IPS-18c (cell line): ENCODE results near the gene PCDHGA7.
"Not testable (repeated sequence)": the region's sequence is repeated elsewhere in the genome, so short reads cannot be mapped to it uniquely, and the experiment has no call there.

Experiments
- H3K4me3 ChIP-seq: 2 replicates; pipeline ENCODE4 v1.7.0; 2013; ENCODE audit warnings: low read depth, mild to moderate bottlenecking, low read length, moderate library complexity; ENCODE audit not compliant: insufficient read depth
- H3K9me3 ChIP-seq: one replicate; pipeline ENCODE4 v1.6.1; 2013; ENCODE audit warnings: mild to moderate bottlenecking, low read length, moderate library complexity; ENCODE audit not compliant: control insufficient read depth, insufficient read depth

Gene PCDHGA7

DNA sequence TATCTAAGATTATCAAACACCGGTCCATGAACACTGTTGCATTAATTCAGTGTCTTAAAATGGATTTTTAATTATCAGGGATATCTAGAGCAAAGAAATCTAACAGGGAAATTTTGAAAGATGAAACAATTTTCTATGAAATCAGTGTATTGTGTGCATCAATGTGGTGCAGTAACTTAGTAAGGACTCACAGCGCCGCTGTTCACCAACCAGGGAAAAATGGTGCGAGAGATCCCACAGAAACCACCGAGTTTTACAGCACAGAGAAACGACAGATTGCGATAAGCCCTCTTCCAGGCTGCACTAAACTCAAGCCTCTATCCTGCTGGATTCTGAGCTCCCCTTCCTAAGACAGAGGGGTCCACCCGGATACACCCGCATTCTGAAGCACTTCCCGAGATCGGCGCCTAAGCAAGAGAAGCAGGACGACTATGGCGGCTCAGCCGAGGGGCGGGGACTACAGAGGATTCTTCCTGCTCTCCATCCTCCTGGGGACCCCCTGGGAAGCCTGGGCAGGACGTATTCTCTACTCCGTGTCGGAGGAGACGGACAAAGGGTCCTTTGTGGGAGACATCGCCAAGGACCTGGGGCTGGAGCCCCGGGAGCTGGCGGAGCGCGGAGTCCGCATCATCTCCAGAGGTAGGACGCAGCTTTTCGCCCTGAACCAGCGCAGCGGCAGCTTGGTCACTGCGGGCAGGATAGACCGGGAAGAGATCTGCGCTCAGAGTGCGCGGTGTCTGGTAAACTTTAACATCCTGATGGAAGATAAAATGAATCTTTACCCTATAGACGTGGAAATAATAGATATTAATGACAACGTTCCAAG is at the start of gene PCDHGA7:
TSS of gene PCDHGA7 (plus strand) at position 274 of the 826 bp plus-strand sequence. CDS start at position 432, 158 bp downstream.
- no peak within 1 kb of the TSS; the same call in 1 of the 2 replicates for H3K4me3 ChIP-seq

DNA sequence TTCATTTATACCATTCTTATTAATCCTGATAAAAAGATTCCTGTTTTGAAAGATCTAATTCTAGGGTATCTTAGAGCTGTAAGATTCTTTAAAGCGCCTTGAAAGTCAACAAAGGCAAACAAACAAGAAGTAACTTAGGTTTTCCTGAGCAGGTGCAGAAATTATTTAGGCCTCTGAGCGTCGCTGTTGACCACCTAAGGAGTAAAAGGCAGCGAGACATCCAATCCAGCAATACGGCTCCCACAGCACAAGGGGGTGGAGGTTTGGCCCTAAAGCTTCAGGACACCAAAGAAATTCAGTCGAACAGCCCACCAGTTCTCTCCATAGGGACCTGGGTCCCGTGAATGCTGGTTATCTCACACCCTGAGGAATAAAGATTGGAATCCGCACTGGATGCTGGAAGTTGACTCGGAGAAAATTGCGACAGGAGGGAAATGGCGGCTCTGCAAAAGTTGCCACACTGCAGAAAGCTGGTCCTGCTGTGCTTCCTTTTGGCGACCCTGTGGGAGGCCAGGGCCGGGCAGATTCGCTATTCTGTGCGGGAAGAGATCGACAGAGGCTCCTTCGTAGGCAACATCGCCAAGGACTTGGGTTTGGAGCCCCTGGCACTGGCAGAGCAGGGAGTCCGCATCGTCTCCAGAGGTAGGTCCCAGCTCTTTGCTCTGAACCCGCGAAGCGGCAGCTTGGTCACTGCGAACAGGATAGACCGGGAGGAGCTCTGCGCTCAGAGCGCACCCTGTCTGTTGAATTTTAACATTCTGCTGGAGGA is 43.8 kb upstream of the PCDHGA7 start, which contains the start of gene PCDHGA2:
TSS of gene PCDHGA2 (plus strand) at position 223 of the 769 bp plus-strand sequence.
- peak within 1 kb of the TSS; percentile 26; the same call in 1 of the 2 replicates for H3K4me3 ChIP-seq
- H3K9me3 ChIP-seq = peaks cover 2% of the 10 kb centered on the region

More for the DNA sequence above, at the start of gene PCDHGA7:
- peaks cover 10% of the 10 kb centered on the region for H3K9me3 ChIP-seq

DNA sequence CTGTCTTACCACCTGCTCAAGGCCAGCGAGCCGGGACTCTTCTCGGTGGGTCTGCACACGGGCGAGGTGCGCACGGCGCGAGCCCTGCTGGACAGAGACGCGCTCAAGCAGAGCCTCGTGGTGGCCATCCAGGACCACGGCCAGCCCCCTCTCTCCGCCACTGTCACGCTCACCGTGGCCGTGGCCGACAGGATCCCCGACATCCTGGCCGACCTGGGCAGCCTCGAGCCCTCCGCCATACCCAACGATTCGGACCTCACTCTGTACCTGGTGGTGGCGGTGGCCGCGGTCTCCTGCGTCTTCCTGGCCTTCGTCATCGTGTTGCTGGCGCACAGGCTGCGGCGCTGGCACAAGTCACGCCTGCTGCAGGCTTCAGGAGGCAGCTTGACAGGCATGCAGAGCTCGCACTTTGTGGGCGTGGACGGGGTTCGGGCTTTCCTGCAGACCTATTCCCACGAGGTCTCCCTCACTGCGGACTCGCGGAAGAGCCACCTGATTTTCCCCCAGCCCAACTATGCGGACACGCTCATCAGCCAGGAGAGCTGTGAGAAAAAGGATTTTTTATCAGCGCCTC is 41.7 kb upstream of the PCDHGA7 start:
- H3K4me3 ChIP-seq = not testable (repeated sequence)
- H3K9me3 ChIP-seq = peaks cover 12% of the 10 kb centered on the region

DNA sequence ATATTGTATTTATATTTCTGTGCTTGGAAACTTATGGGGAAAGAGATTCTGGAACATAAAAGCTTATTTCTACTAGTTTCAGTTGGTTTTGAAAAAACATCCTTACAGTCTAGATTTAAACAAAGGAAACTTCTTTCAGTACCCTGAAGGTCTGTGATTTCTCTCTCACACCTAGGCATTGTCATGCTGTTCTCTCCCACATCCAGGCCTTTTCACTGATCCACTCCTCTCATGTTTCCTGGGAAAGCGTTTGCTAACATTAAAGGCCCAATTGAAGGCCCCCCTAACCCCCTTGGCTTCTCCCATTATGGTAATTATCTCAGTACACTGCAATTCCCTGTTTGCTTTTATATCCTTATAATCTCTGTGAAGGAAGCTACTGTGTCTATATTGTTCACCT is 39.8 kb upstream of the PCDHGA7 start:
- peaks cover 14% of the 10 kb centered on the region for H3K9me3 ChIP-seq
- no peak overlapping the region for H3K4me3 ChIP-seq

DNA sequence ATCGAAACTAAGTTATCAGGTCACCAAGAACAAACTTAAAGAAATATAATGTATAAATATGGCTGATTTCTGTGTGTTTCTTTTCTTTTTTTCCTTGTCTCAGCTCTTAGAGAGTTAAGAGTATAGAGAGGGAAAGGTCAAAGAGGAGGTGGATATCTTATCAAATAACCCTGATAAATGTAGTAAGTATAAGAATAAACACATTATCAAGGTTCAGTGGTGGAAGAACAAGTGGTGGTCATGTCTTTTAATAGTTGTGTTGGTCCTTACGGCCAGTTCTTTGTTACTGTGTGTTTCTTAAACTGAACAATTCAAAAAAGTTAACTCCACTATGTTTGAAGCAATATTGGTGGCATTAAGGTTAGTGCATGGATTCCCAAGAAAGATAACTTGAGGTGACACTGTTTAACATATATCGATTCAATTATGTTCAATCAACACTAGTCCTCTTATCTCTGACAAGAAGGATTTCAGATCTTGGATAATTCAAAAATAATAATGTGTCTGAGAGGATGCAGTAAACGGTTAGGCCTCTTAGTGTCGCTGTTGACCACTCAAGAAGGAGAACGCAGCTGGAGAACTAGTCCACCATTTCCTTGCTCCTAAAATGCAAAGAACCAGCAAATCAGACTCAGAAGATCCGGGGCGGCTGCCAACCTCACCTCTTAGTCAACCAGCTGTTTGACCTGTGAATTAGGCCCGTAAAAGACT is 39.1 kb upstream of the PCDHGA7 start, which contains the start of gene PCDHGA3:
TSS of gene PCDHGA3 (plus strand) at position 588 of the 711 bp plus-strand sequence. CDS start 205 bp downstream, outside the sequence.
- H3K9me3 ChIP-seq = peaks cover 14% of the 10 kb centered on the region
- H3K4me3 ChIP-seq = peak within 1 kb of the TSS; percentile 42; the same call in 1 of the 2 replicates

DNA sequence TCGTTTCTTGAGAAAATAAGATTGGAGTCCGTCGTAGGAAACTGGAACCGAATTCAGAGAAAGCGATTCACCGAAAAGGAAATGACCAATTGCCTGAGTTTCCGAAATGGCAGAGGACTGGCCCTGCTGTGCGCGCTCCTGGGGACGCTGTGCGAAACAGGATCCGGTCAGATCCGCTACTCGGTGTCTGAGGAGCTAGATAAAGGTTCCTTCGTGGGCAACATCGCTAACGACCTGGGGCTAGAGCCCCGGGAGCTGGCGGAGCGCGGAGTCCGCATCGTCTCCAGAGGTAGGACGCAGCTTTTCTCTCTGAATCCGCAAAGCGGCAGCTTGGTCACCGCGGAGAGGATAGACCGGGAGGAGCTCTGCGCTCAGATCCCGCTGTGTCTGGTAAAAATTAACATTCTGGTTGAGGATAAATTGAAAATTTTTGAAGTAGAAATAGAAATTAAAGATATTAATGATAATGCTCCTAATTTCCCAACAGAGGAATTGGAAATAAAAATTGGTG is 38.5 kb upstream of the PCDHGA7 start:
- Histone ChIP-seq H3K4me3 (peak overlapping the region; percentile 42; the same call in 1 of the 2 replicates), H3K9me3 (peaks cover 17% of the 10 kb centered on the region)

DNA sequence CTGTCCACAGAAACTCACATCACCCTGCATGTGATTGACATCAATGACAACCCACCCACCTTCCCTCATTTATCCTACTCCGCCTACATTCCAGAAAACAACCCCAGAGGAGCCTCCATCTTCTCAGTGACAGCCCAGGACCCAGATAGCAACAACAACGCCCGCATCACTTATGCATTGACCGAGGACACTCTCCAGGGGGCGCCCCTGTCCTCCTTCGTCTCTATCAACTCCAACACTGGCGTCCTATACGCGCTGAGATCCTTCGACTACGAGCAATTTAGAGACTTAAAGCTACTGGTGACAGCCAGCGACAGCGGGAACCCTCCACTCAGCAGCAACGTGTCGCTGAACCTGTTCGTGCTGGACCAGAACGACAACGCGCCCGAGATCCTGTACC is 37.2 kb upstream of the PCDHGA7 start:
- Histone ChIP-seq H3K9me3 (peaks cover 23% of the 10 kb centered on the region), H3K4me3 (no peak overlapping the region)

DNA sequence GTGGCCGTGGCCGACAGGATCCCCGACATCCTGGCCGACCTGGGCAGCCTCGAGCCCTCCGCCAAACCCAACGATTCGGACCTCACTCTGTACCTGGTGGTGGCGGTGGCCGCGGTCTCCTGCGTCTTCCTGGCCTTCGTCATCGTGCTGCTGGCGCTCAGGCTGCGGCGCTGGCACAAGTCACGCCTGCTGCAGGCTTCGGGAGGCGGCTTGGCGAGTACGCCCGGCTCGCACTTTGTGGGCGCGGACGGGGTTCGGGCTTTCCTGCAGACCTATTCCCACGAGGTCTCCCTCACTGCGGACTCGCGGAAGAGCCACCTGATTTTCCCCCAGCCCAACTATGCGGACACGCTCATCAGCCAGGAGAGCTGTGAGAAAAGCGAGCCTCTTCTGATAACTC is 36.5 kb upstream of the PCDHGA7 start:
- H3K4me3 ChIP-seq = not testable (repeated sequence)
- H3K9me3 ChIP-seq = peaks cover 21% of the 10 kb centered on the region

DNA sequence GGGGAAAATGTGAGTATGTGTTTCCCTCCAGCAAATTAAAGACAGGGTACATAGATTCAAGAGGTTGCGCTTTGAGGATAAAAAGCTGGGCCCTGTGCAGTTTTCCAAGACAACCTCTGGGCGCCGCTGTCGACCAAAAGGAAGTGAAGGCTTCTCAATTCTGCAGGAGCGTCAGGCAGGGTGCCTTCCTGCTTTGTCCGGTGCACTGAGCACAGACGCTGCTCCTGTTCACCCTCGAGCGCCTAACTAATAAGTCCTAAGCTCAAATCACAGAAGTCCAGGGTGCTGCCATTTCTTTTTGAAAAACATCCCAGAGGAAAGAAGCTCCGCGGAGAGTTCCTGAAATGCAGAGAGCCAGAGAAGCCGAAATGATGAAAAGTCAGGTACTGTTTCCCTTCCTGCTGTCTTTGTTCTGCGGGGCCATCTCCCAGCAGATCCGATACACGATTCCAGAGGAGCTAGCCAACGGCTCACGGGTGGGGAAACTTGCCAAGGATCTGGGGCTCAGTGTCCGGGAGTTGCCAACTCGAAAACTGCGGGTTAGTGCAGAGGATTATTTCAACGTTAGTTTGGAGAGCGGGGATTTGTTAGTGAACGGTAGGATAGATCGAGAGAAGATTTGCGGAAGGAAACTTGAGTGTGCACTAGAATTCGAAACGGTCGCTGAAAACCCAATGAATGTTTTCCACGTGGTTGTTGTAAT is 32.5 kb upstream of the PCDHGA7 start, which contains the start of gene PCDHGB1:
TSS of gene PCDHGB1 (plus strand) at position 183 of the 703 bp plus-strand sequence. CDS start at position 345, 162 bp downstream.
- Histone ChIP-seq H3K4me3 (peak within 1 kb of the TSS; percentile 21), H3K9me3 (peaks cover 27% of the 10 kb centered on the region)

DNA sequence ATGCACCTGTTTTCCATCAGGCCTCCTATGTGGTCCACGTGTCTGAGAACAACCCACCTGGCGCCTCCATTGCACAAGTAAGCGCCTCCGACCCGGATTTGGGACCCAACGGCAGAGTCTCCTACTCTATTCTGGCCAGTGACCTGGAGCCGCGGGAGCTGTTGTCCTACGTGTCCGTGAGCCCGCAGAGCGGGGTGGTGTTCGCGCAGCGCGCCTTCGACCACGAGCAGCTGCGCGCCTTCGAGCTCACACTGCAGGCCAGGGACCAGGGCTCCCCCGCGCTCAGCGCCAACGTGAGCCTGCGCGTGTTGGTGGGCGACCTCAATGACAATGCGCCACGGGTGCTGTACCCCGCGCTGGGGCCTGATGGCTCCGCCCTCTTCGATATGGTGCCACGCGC is 31.0 kb upstream of the PCDHGA7 start:
- Histone ChIP-seq H3K4me3 (no peak overlapping the region), H3K9me3 (peaks cover 26% of the 10 kb centered on the region)

DNA sequence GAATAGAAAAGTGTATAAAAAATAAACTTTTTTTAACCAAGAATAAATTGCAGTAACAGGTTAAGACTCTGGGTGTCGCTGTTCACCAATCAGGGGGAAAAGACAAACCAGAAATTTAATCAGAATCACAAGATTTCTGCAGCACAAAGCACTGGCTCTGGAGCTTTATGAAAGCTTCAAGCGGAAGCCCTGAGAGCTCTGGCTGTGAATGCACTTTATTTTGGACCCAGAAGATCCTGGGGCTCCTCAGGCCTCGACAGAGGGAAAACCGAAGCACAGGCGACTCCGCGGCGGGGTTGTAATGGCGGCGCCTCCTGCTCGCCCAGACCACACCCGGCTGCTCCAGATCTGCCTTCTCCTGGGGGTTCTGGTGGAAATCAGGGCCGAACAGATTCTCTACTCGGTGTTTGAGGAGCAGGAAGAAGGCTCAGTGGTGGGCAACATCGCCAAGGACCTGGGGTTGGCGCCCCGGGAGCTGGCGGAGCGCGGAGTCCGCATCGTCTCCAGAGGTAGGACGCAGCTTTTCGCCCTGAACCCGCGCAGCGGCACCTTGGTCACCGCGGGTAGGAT is 27.6 kb upstream of the PCDHGA7 start, which contains the start of gene PCDHGA4:
TSS of gene PCDHGA4 (plus strand) at position 122 of the 570 bp plus-strand sequence. CDS start at position 209, 87 bp downstream.
- peaks cover 22% of the 10 kb centered on the region for H3K9me3 ChIP-seq
- H3K4me3 ChIP-seq = no peak within 1 kb of the TSS

DNA sequence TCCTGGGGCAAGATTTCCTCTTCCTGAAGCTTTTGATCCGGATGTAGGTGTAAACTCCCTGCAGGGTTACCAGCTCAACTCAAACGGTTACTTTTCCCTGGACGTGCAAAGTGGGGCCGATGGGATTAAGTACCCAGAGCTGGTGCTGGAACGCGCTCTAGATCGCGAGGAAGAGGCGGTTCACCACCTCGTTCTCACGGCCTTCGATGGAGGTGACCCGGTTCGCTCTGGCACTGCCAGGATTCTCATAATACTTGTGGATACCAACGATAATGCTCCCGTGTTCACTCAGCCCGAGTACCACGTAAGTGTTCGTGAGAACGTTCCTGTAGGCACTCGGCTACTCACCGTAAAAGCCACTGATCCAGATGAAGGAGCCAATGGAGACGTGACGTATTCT is 26.9 kb upstream of the PCDHGA7 start:
- H3K4me3 ChIP-seq = no peak overlapping the region
- peaks cover 21% of the 10 kb centered on the region for H3K9me3 ChIP-seq

DNA sequence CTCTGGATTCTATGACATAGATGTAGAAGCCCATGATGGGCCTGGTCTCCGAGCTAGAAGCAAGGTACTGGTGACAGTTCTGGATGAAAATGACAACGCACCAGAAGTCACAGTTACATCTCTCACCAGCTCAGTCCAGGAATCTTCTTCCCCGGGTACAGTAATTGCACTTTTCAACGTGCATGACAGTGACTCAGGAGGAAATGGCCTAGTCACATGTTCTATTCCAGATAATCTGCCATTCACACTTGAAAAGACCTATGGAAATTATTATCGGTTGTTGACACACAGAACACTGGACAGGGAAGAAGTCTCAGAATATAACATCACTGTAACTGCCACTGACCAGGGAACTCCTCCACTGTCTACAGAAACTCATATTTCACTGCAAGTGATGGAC is 26.4 kb upstream of the PCDHGA7 start:
- Histone ChIP-seq H3K9me3 (peaks cover 24% of the 10 kb centered on the region), H3K4me3 (no peak overlapping the region)

DNA sequence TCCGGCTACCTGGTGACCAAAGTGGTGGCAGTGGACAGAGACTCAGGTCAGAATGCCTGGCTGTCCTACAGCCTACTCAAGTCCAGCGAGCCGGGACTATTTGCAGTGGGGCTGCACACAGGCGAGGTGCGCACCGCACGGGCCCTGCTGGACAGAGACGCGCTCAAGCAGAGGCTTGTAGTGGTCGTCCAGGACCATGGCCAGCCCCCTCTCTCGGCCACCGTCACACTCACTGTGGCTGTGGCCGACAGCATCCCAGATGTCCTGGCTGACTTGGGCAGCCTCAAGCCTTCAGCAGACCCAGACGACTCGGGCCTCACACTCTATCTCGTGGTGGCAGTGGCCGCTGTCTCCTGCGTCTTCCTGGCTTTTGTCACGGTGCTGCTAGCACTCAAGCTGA is 25.6 kb upstream of the PCDHGA7 start:
- peaks cover 25% of the 10 kb centered on the region for H3K9me3 ChIP-seq
- no peak overlapping the region for H3K4me3 ChIP-seq

DNA sequence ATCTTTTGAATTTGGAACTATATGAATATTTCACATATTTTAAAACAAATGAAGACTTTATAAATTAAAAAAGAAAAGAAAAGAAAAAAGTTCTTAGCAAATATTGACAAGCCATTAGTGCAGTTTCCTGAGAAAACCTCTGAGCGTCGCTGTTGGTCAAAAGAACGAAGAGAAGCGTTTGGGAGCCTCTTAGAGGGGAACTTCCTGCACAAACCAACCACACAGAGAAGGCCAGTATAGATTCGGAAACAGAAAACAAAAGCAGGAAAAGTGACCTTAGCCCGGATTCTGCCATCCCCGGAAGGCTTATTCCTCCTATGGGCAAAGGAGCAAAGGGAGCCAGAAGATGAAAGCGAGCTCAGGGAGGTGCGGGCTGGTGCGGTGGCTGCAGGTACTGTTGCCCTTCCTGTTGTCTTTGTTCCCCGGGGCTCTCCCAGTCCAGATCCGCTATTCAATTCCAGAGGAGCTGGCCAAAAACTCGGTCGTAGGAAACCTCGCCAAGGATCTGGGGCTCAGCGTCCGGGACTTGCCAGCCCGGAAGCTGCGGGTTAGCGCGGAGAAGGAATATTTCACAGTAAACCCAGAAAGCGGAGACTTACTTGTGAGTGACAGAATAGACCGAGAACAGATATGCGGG is 22.6 kb upstream of the PCDHGA7 start, which contains the start of gene PCDHGB2:
TSS of gene PCDHGB2 (plus strand) at position 205 of the 637 bp plus-strand sequence. CDS start at position 347, 142 bp downstream.
- Histone ChIP-seq H3K4me3 (no peak within 1 kb of the TSS; the same call in 1 of the 2 replicates), H3K9me3 (peaks cover 27% of the 10 kb centered on the region)
